ENCODE measurements around the gene TESPA1.

GRCh38 chr12:55008944-55009585 is 24.5 kb upstream of the TESPA1 start:
- no peak for TF ChIP-seq POLR2A (IDR thresholded peaks at IDR 0.05; ENCODE audit: low read depth, low read length)
- no peak for TF ChIP-seq POLR2AphosphoS5 (IDR thresholded peaks at IDR 0.05; ENCODE audit: low read depth, low read length)

All from GM12891 (cell line).